Cardiac muscle cell (in vitro differentiated cells and primary cell): ENCODE measurements around the gene MRTFA. TPM values are rescaled to one million over a fixed set of nuclear protein-coding genes. Genes with fewer than 3 reads are reported as not detected.

Experiments
- DNase-seq, 2 donors: peaks; one replicate each; pipeline versions ENCODE4 v3.0.0 to v3.0.0-alpha.2; 2010 to 2017; ENCODE audit warnings: low read depth in 1 of 2, low spot score in 1 of 2
- H3K27ac ChIP-seq: fragments of 200-600 bp; sonication (generic); 2 replicates; pipeline ENCODE4 v1.5.1; 2016
- H3K27me3 ChIP-seq: fragments of 200-600 bp; sonication (generic); 2 replicates; pipeline ENCODE4 v1.6.0; 2016; ENCODE audit warnings: control low read depth
- H3K36me3 ChIP-seq: fragments of 200-600 bp; sonication (generic); 2 replicates; pipeline ENCODE4 v1.5.1; 2016; ENCODE audit warnings: control low read depth
- H3K4me1 ChIP-seq: fragments of 200-600 bp; sonication (generic); 2 replicates; pipeline ENCODE4 v1.8.1; 2017; ENCODE audit warnings: low read depth, mild to moderate bottlenecking, mixed run types
- H3K4me3 ChIP-seq: fragments of 200-600 bp; sonication (generic); 2 replicates; pipeline ENCODE4 v1.5.1; 2016; ENCODE audit warnings: mild to moderate bottlenecking
- H3K9me3 ChIP-seq: fragments of 200-600 bp; sonication (generic); 2 replicates; pipeline ENCODE4 v1.5.1; 2017; ENCODE audit warnings: low read depth, mild to moderate bottlenecking, control low read depth
- polyA plus RNA-seq: library from polyadenylated mRNA; unstranded; fragments of >200 nt; fragmentation: Nextera tagmentation; extraction: Ambion mirVana; gene quantifications from 2 replicates; pipeline ENCODE4 v1.2.1, GENCODE V29; 2016
- total RNA-seq: library from RNA; depleted of rRNA; stranded (reverse); fragments of >200 nt; gene quantifications from 2 replicates; pipeline ENCODE4 v1.2.3, GENCODE V29; 2016
- TF ChIP-seq, protein P1 (sequence below): IDR thresholded peaks from 2 replicates; pipeline ENCODE4 v1.5.1; 2012; ENCODE audit warnings: low read depth, mild to moderate bottlenecking, low read length

The MRTFA gene
- total and polyA plus RNA-seq, 2 experiments from 2014 or later, result 32.6 to 116 TPM

DNA sequence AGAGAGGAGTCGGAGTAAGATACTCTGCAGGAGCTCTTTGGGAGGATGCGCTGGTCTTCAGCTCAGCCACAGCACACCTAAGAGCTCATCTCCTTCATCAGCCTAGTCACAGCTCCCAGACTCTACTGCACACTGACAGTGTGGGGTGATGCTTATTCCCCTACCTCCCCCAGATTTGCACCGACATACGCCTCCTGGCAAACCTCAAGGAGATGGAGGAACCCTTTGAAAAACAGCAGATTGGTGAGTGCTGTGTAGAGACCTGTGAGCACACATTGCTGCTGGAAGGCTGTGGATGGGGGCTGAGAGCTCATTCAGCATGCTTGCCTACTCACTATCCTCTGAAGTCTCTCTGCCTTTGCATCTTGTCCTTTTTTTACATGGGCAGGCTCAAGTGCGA lies 275.4 kb downstream of the MRTFA start:
- Histone ChIP-seq H3K27me3 (no peaks in the 10 kb centered on the region), H3K36me3 (peaks cover 75% of the 10 kb centered on the region), H3K4me1 (no peaks in the 10 kb centered on the region), H3K9me3 (no peaks in the 10 kb centered on the region), H3K4me3 (no peak overlapping the region), H3K27ac (no peak overlapping the region)
- TF ChIP-seq, protein P1, sequence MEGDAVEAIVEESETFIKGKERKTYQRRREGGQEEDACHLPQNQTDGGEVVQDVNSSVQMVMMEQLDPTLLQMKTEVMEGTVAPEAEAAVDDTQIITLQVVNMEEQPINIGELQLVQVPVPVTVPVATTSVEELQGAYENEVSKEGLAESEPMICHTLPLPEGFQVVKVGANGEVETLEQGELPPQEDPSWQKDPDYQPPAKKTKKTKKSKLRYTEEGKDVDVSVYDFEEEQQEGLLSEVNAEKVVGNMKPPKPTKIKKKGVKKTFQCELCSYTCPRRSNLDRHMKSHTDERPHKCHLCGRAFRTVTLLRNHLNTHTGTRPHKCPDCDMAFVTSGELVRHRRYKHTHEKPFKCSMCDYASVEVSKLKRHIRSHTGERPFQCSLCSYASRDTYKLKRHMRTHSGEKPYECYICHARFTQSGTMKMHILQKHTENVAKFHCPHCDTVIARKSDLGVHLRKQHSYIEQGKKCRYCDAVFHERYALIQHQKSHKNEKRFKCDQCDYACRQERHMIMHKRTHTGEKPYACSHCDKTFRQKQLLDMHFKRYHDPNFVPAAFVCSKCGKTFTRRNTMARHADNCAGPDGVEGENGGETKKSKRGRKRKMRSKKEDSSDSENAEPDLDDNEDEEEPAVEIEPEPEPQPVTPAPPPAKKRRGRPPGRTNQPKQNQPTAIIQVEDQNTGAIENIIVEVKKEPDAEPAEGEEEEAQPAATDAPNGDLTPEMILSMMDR, result no peak
- no peak for DNase-seq

Other genes with a start within 250 kb of the MRTFA start
- gene MCHR1, start 42.8 kb upstream of the MRTFA start, total RNA-seq, result 0.12 and 0.14 TPM in 2 replicates
- 0.59 TPM in 1 of 2 replicates, not detected in the other for gene MCHR1, start 42.8 kb upstream of the MRTFA start, polyA plus RNA-seq
- gene SLC25A17, start 182.6 kb upstream of the MRTFA start, total RNA-seq, result 11.2 and 12.7 TPM in 2 replicates
- gene SLC25A17, start 182.6 kb upstream of the MRTFA start, polyA plus RNA-seq, result 18.1 and 22.2 TPM in 2 replicates
- gene ST13, start 219.9 kb upstream of the MRTFA start, total RNA-seq, result 178 and 301 TPM in 2 replicates
- 216 and 221 TPM in 2 replicates for gene ST13, start 219.9 kb upstream of the MRTFA start, polyA plus RNA-seq
- 15.2 and 18.2 TPM in 2 replicates for gene XPNPEP3, start 220.4 kb upstream of the MRTFA start, total RNA-seq
- 15.8 and 22.2 TPM in 2 replicates for gene XPNPEP3, start 220.4 kb upstream of the MRTFA start, polyA plus RNA-seq
- not detected in 2 replicates for gene DNAJB7, start 225.4 kb upstream of the MRTFA start, total RNA-seq
- gene DNAJB7, start 225.4 kb upstream of the MRTFA start, polyA plus RNA-seq, result 0.39 and 0.93 TPM in 2 replicates